Measurements from ENCODE around the gene NRTN.

NRTN gene

GRCh38 chr19:5877427-5877826 is 72.6 kb downstream of the NRTN start:
- TF ChIP-seq CTCF (IDR thresholded peaks at IDR 0.05; ENCODE audit: low read depth, low read length), result no peak
- H3K4me3 ChIP-seq (ENCODE audit: low read depth, low read length), result no peak overlapping the region
- no peak for DNase-seq (ENCODE audit: low read depth, low spot score)
- in situ Hi-C loops (cut with HindIII; ENCODE audit: low sequenced_read_pairs), result no loop called here

DNA sequence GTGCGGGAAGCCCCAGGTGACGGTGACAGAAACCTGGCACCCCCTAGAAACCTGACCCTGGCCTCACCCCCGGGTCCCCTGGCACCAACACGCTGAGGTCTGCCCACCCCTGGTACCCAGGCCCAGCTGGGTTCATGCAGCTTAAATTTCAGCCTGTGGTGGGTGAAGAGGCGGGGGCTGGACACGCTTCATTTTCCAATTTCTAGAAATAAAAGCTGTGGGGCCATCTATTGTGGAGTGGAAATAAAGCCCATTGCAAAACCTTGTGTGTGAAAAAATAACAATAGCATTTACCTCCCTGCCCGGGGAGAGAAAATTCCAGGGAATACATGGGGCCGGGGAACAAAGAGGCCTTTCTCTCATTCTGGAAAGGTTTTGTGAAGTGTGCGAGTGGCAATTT is 73.0 kb downstream of the NRTN start:
- H3K4me3 ChIP-seq (ENCODE audit: low read depth, low read length), result no peak overlapping the region
- in situ Hi-C loops (cut with HindIII; ENCODE audit: low sequenced_read_pairs), result no loop called here
- no peak for DNase-seq (ENCODE audit: low read depth, low spot score)
- TF ChIP-seq CTCF (IDR thresholded peaks at IDR 0.05; ENCODE audit: low read depth, low read length), result no peak
